Nephron (organoid): ENCODE measurements around the gene PELI2.
A peak's percentile ranks its signal among the peaks of the same experiment; 100 is the strongest.

ENCODE experiments used
- H3K27ac Mint-ChIP-seq, 3 experiments: 2 replicates each; pipeline ENCODE4 v1.8.0; 2020; ENCODE audit warnings: mixed read lengths in 3 of 3, mild to moderate bottlenecking in 2 of 3, moderate library complexity in 1 of 3
- H3K27me3 Mint-ChIP-seq: 2 replicates; pipeline ENCODE4 v1.8.0; 2021; ENCODE audit warnings: low read depth, mild to moderate bottlenecking, moderate library complexity, mixed read lengths
- H3K36me3 Mint-ChIP-seq: 2 replicates; pipeline ENCODE4 v1.8.0; 2020; ENCODE audit warnings: low read depth, mixed read lengths
- H3K4me1 Mint-ChIP-seq: 2 replicates; pipeline ENCODE4 v1.8.0; 2020; ENCODE audit warnings: mixed read lengths
- H3K4me3 Mint-ChIP-seq, 3 experiments: 2 replicates each; pipeline ENCODE4 v1.8.0; 2020; ENCODE audit warnings: mild to moderate bottlenecking in 3 of 3, mixed read lengths in 3 of 3, moderate library complexity in 2 of 3
- H3K9me3 Mint-ChIP-seq: 2 replicates; pipeline ENCODE4 v1.8.0; 2020; ENCODE audit warnings: mixed read lengths
- TF ChIP-seq, protein P1 (sequence below), 3 experiments: fragments of 200-600 bp; sonication (generic); IDR thresholded peaks; one replicate each; pipeline ENCODE4 v1.5.0; 2021; ENCODE audit warnings: antibody characterized with exemption in 3 of 3; ENCODE audit not compliant: unreplicated experiment in 3 of 3

Gene PELI2

GRCh38 chr14:56142314-56142713 is 24.1 kb downstream of the PELI2 start:
- Mint-ChIP-seq H3K4me3 (no peak overlapping the region), H3K27ac (no peak overlapping the region), H3K27me3 (peaks cover 29% of the 10 kb centered on the region), H3K9me3 (no peaks in the 10 kb centered on the region), H3K36me3 (no peaks in the 10 kb centered on the region), H3K4me1 (peaks cover 12% of the 10 kb centered on the region)
- TF ChIP-seq, protein P1, sequence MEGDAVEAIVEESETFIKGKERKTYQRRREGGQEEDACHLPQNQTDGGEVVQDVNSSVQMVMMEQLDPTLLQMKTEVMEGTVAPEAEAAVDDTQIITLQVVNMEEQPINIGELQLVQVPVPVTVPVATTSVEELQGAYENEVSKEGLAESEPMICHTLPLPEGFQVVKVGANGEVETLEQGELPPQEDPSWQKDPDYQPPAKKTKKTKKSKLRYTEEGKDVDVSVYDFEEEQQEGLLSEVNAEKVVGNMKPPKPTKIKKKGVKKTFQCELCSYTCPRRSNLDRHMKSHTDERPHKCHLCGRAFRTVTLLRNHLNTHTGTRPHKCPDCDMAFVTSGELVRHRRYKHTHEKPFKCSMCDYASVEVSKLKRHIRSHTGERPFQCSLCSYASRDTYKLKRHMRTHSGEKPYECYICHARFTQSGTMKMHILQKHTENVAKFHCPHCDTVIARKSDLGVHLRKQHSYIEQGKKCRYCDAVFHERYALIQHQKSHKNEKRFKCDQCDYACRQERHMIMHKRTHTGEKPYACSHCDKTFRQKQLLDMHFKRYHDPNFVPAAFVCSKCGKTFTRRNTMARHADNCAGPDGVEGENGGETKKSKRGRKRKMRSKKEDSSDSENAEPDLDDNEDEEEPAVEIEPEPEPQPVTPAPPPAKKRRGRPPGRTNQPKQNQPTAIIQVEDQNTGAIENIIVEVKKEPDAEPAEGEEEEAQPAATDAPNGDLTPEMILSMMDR (IDR thresholded peaks at IDR 0.05; ENCODE audit: unreplicated experiment in 3 of 3), result no peak

GRCh38 chr14:56143025-56143424 is 24.8 kb downstream of the PELI2 start:
- TF ChIP-seq, protein P1 (IDR thresholded peaks at IDR 0.05; ENCODE audit: unreplicated experiment in 3 of 3), result no peak
- Mint-ChIP-seq H3K4me1 (peaks cover 5% of the 10 kb centered on the region), H3K36me3 (no peaks in the 10 kb centered on the region), H3K27me3 (peaks cover 22% of the 10 kb centered on the region), H3K9me3 (no peaks in the 10 kb centered on the region), H3K27ac (no peak overlapping the region), H3K4me3 (no peak overlapping the region)

DNA sequence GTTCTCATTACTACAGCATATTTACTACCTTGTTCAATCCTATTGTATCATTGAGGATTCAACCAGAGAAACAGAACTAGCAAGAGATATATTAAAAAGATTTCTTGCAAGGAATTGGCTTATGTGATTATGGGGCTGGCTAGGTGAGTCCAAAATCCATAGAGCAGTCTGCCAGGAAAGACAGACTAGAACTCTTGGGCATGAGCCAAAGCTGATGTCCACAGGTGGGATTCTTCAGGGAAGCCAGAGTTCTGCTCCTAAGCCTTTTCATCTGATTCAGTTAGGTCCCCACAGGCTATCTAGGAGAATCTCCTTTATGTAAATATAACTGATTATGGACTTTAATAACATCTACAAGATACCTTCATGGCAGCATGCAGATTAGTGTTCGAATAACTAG is 26.0 kb downstream of the PELI2 start:
- H3K36me3 Mint-ChIP-seq, result no peaks in the 10 kb centered on the region
- peaks cover 4% of the 10 kb centered on the region for H3K4me1 Mint-ChIP-seq
- TF ChIP-seq, protein P1 (IDR thresholded peaks at IDR 0.05; ENCODE audit: unreplicated experiment in 3 of 3), result no peak
- no peaks in the 10 kb centered on the region for H3K9me3 Mint-ChIP-seq
- no peak overlapping the region for H3K27ac Mint-ChIP-seq
- H3K4me3 Mint-ChIP-seq, result no peak overlapping the region
- peaks cover 16% of the 10 kb centered on the region for H3K27me3 Mint-ChIP-seq

DNA sequence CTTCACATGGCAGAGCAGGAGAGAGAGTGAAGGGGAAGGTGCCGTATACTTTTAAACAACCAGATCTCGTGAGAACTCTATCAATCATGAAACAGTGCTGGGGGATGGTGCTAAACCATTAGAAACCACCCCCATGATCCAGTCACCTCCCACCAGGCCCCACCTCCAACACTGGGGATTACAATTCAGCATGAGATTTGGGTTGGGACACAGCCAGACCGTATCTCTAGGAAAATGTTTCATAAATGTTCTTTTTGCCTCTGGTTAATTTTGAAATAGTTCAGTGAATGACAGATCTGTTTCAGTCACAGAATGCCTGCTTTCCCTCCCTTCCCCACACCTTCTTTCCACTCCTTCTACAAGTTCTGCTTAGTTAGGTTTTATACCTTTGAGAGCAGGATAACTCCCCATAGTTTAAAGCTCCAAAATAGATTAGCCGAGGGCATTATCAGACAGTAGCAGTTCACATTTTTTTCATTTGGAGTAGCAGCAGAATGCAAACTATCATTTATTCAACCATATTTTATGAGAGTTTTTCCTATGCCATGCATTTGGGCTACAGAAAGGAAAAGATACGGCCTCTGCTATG is 27.1 kb downstream of the PELI2 start:
- Mint-ChIP-seq H3K4me1 (no peaks in the 10 kb centered on the region), H3K27ac (peak overlapping the region in 2 of 3 experiments; percentile 27 to 33), H3K4me3 (no peak overlapping the region), H3K36me3 (no peaks in the 10 kb centered on the region), H3K9me3 (no peaks in the 10 kb centered on the region), H3K27me3 (peaks cover 13% of the 10 kb centered on the region)
- TF ChIP-seq, protein P1 (IDR thresholded peaks at IDR 0.05; ENCODE audit: unreplicated experiment in 3 of 3), result no peak

DNA sequence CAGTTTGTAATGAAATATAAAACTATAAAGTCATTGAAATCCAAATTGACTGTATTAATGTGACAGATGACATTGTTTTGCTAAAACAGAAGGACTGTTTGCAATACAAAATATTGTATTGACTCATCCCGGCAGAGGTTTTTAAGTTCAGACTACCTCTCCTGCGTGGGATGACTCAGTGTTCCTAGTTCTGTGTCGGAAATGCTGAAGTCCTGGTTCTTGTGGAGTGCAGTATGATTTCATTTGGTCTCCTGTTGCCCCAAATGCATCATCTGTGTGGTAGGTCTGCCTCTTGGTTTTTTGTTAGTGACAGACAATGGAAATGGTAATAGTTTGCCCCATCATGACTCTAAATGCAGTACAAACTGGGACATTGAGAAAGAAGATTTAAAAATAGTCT is 27.8 kb downstream of the PELI2 start:
- Mint-ChIP-seq H3K4me3 (no peak overlapping the region), H3K27me3 (peaks cover 6% of the 10 kb centered on the region), H3K36me3 (no peaks in the 10 kb centered on the region), H3K4me1 (no peaks in the 10 kb centered on the region), H3K27ac (no peak overlapping the region), H3K9me3 (no peaks in the 10 kb centered on the region)
- TF ChIP-seq, protein P1 (IDR thresholded peaks at IDR 0.05; ENCODE audit: unreplicated experiment in 3 of 3), result no peak

GRCh38 chr14:56147449-56147848 is 29.2 kb downstream of the PELI2 start:
- no peaks in the 10 kb centered on the region for H3K9me3 Mint-ChIP-seq

More at GRCh38 chr14:56147449-56147848, 29.2 kb downstream of the PELI2 start:
- Mint-ChIP-seq H3K27me3 (no peaks in the 10 kb centered on the region), H3K4me3 (no peak overlapping the region), H3K36me3 (peaks cover 3% of the 10 kb centered on the region), H3K27ac (no peak overlapping the region), H3K4me1 (no peaks in the 10 kb centered on the region)
- TF ChIP-seq, protein P1 (IDR thresholded peaks at IDR 0.05; ENCODE audit: unreplicated experiment in 3 of 3), result no peak
